Epithelial cell of esophagus (primary cell): ENCODE measurements around the gene SLC12A5.

ENCODE experiments used
- DNase-seq: peaks from one replicate; pipeline ENCODE4 v3.0.0; 2010; ENCODE audit warnings: low read depth
- H3K4me3 ChIP-seq: 2 replicates; pipeline ENCODE4 v1.5.1; 2011; ENCODE audit warnings: mild to moderate bottlenecking, low read length, control low read depth
- CTCF ChIP-seq: IDR thresholded peaks from 2 replicates; pipeline ENCODE4 v1.5.1; 2011; ENCODE audit warnings: low read depth, mild to moderate bottlenecking, low read length, control low read depth, inconsistent platforms; ENCODE audit not compliant: insufficient read depth; ENCODE audit errors: missing control alignments

Gene SLC12A5

GRCh38 chr20:46077642-46078305 is 48.8 kb downstream of the SLC12A5 start:
- DNase-seq, result no peak
- H3K4me3 ChIP-seq, result no peak overlapping the region
- TF ChIP-seq CTCF, result no peak

GRCh38 chr20:46078954-46079353 is 49.9 kb downstream of the SLC12A5 start:
- no peak for TF ChIP-seq CTCF
- no peak for DNase-seq
- H3K4me3 ChIP-seq, result no peak overlapping the region

- no peak for DNase-seq
- TF ChIP-seq CTCF, result no peak
- H3K4me3 ChIP-seq, result no peak overlapping the region
Measured at GRCh38 chr20:46081074-46081473, 52.1 kb downstream of the SLC12A5 start.

- no peak overlapping the region for H3K4me3 ChIP-seq
- no peak for TF ChIP-seq CTCF
- no peak for DNase-seq
Measured at GRCh38 chr20:46083101-46083500, 54.1 kb downstream of the SLC12A5 start.

GRCh38 chr20:46083531-46084061 is 54.6 kb downstream of the SLC12A5 start:
- no peak for DNase-seq
- TF ChIP-seq CTCF, result no peak
- no peak overlapping the region for H3K4me3 ChIP-seq

GRCh38 chr20:46084805-46085178 is 55.8 kb downstream of the SLC12A5 start:
- no peak for DNase-seq
- no peak for TF ChIP-seq CTCF

GRCh38 chr20:46085179-46085851 is 56.3 kb downstream of the SLC12A5 start:
- no peak for TF ChIP-seq CTCF
- H3K4me3 ChIP-seq, result no peak overlapping the region
- peak; percentile 43 for DNase-seq

More at GRCh38 chr20:46084805-46085178, 55.8 kb downstream of the SLC12A5 start:
- H3K4me3 ChIP-seq, result no peak overlapping the region
